ENCODE measurements around the gene LRRC1. TPM values are rescaled to one million over a fixed set of nuclear protein-coding genes. Genes with fewer than 3 reads are reported as not detected.
A peak's percentile ranks its signal among the peaks of the same experiment; 100 is the strongest.

The LRRC1 gene
- total RNA-seq, 4 donors from 2014 or later, result 23.2 to 38.5 (median 28.3) TPM

DNA sequence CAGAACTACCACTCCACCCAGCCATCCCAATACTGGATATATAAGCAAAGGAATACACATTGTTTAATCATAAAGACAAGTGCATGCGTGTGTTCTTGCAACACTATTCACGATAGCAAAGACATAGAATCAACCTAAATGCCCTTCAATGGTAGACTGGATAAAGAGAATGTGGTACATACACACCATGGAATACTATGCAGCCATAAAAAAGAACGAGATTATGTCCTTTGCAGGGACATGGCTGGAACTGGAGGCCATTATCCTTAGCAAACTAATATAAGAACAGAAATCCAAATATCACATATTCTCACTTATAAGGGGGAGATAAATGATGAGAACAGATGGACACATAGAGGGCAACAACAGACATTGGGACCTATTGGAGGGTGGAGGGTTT, 156.6 kb downstream of the LRRC1 start:
- H3K36me3 ChIP-seq, result no peaks in the 10 kb centered on the region
- no peaks in the 10 kb centered on the region for H3K27me3 ChIP-seq
- H3K4me1 ChIP-seq, result peaks cover 0 to 8% (median 0%) of the 10 kb centered on the region in 3 donors
- no peak overlapping the region for H3K27ac ChIP-seq
- H3K4me3 ChIP-seq, result no peak overlapping the region
- intact Hi-C loops (cut with DNase I), result loop anchor here (10.0 kb wide), 2 partner anchors 157 to 217 kb away; partner anchors contain the start of gene LRRC1
- DNase-seq, result no peak
- 79% methylated on average over 3 of the region's 3 CpGs for WGBS, 2 donors
- H3K9me3 ChIP-seq, result peaks cover 0 to 8% (median 8%) of the 10 kb centered on the region in 3 donors
- no peak for TF ChIP-seq POLR2A (IDR thresholded peaks at IDR 0.05)
- TF ChIP-seq, protein P1, sequence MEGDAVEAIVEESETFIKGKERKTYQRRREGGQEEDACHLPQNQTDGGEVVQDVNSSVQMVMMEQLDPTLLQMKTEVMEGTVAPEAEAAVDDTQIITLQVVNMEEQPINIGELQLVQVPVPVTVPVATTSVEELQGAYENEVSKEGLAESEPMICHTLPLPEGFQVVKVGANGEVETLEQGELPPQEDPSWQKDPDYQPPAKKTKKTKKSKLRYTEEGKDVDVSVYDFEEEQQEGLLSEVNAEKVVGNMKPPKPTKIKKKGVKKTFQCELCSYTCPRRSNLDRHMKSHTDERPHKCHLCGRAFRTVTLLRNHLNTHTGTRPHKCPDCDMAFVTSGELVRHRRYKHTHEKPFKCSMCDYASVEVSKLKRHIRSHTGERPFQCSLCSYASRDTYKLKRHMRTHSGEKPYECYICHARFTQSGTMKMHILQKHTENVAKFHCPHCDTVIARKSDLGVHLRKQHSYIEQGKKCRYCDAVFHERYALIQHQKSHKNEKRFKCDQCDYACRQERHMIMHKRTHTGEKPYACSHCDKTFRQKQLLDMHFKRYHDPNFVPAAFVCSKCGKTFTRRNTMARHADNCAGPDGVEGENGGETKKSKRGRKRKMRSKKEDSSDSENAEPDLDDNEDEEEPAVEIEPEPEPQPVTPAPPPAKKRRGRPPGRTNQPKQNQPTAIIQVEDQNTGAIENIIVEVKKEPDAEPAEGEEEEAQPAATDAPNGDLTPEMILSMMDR (IDR thresholded peaks at IDR 0.05), result no peak

DNA sequence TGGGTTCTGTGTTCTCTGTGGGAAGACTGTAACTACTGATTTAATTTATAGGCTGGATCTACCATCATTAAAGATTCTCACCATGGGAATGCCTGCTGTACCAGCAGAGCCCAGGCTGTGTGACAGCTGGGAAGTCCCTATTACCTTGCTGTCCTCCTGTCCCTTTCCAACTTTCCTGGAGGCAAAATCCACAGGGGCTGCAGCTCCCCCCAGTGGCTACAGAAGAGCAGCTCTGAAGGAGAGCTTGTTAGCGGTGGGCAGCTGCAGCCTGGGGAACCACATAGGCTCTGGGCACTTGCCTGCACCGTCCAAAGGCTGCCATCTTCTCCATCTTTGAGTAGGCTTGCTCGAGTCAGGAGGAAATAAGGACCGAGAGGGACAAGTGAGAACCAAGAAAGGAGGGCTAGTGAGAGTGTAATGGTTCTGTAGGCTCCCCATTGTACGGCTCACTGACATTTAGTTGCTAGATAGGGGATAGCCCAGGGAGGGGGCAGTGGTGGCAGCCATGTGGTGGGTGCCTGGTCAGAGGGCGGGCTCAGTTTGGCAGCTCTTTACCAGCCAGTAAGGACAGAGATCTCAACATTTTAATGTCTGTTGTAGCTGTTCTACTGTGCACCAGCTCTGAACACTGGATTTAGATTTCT, 161.4 kb downstream of the LRRC1 start:
- no peak for TF ChIP-seq POLR2A (IDR thresholded peaks at IDR 0.05)
- TF ChIP-seq, protein P1 (IDR thresholded peaks at IDR 0.05), result peak; percentile 30 to 86 (median 66)
- no peaks in the 10 kb centered on the region for H3K36me3 ChIP-seq
- H3K9me3 ChIP-seq, result no peaks in the 10 kb centered on the region
- no peak for DNase-seq
- 25 to 33% methylated on average over 5 of the region's 6 CpGs for WGBS, 2 donors
- H3K4me3 ChIP-seq, result no peak overlapping the region
- peaks cover 0 to 12% (median 0%) of the 10 kb centered on the region in 3 donors for H3K4me1 ChIP-seq
- intact Hi-C loops (cut with DNase I), result loop anchor here (10.0 kb wide), 2 partner anchors 161 to 221 kb away; partner anchors contain the start of gene LRRC1
- H3K27ac ChIP-seq, result peak overlapping the region in 2 of 4 donors; percentile 12 to 33
- no peaks in the 10 kb centered on the region for H3K27me3 ChIP-seq

DNA sequence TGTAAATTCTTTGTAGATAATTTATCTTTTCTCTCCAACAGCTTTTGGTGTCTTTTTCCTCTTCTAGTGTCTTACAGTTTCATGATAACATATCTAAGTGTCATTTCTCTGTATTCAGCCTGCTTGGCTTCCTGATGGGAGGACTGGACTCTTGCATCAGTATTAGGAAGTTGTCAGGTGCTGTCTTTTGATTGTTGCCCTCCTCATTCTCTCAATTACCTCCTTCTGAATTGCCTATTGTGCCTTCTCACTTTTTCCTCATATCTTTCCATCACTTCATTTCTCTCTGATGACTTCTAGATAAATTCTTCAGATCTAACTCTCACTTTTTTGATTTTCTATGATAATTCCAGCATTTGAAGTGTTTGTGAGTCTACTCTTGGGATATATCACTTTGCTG, 162.0 kb downstream of the LRRC1 start:
- Histone ChIP-seq H3K9me3 (no peaks in the 10 kb centered on the region), H3K4me3 (no peak overlapping the region), H3K4me1 (peaks cover 0 to 12% (median 0%) of the 10 kb centered on the region in 3 donors), H3K36me3 (no peaks in the 10 kb centered on the region), H3K27ac (no peak overlapping the region), H3K27me3 (no peaks in the 10 kb centered on the region)
- intact Hi-C loops (cut with DNase I), result loop anchor here (10.0 kb wide), 2 partner anchors 162 to 222 kb away; partner anchors contain the start of gene LRRC1
- DNase-seq, result no peak
- TF ChIP-seq, protein P1 (IDR thresholded peaks at IDR 0.05), result no peak
- TF ChIP-seq POLR2A (IDR thresholded peaks at IDR 0.05), result no peak

DNA sequence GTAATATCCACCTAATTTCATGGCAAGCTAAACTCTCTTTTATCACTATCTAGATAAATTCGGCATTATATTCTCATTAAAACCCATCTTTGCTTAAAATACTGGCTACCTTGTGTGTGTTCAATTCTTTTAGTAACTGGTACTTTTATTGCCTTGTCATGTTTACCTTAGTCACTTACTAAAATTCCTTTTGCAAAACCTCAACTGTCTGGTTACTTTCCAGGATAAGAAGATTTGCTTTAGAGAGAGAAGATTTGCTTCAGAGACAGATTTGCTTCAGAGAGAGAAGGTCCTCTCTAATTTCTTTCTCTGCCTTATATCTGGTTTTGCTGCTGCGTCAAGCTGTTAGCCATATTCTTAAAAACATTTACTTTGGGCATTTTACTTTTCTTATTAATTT, 164.9 kb downstream of the LRRC1 start:
- Histone ChIP-seq H3K27me3 (no peaks in the 10 kb centered on the region), H3K9me3 (no peaks in the 10 kb centered on the region), H3K27ac (no peak overlapping the region), H3K4me1 (peaks cover 0 to 12% (median 0%) of the 10 kb centered on the region in 3 donors), H3K4me3 (no peak overlapping the region), H3K36me3 (no peaks in the 10 kb centered on the region)
- DNase-seq, result no peak
- WGBS, 2 donors, result 91 to 92% methylated on average over 2 of the region's 2 CpGs
- TF ChIP-seq POLR2A (IDR thresholded peaks at IDR 0.05), result no peak
- TF ChIP-seq, protein P1 (IDR thresholded peaks at IDR 0.05), result no peak
- intact Hi-C loops (cut with DNase I), result loop anchor here (10.0 kb wide), 2 partner anchors 165 to 225 kb away; partner anchors contain the start of gene LRRC1

DNA sequence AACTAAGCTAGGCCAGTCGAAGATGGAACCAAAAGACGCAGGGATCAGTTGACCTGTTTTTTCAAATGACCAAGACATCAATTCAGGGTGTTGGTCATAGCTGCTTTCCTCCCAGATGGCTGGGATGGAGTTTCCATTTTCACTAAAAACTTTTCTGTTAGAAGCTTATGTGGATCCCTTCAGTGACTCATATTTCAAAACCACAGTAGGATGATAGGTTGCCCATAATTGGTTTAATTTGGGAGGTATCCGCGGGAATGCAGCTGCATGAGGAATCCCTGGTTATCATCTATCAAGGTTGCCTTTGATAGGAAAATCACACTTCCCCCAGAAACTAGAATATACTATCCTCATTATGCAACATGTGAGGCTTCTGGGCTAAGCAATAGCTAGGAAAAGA, 165.5 kb downstream of the LRRC1 start:
- DNase-seq, result no peak
- H3K36me3 ChIP-seq, result no peaks in the 10 kb centered on the region
- H3K4me1 ChIP-seq, result peaks cover 0 to 12% (median 0%) of the 10 kb centered on the region in 3 donors
- intact Hi-C loops (cut with DNase I), result no loop called here
- no peaks in the 10 kb centered on the region for H3K27me3 ChIP-seq
- H3K27ac ChIP-seq, result no peak overlapping the region
- TF ChIP-seq POLR2A (IDR thresholded peaks at IDR 0.05), result no peak
- TF ChIP-seq, protein P1 (IDR thresholded peaks at IDR 0.05), result no peak
- no peaks in the 10 kb centered on the region for H3K9me3 ChIP-seq
- WGBS, 2 donors, result 85 to 93% methylated on average over 4 of the region's 4 CpGs
- H3K4me3 ChIP-seq, result no peak overlapping the region
